Natural killer cell treated with Interleukin-12 subunit alpha and Interleukin-12 subunit beta and Interleukin-15 and Interleukin-18, amount 100 ng/mL, for 72 hours (primary cell): ENCODE results near the gene ARVCF. TPM values are rescaled to one million over a fixed set of nuclear protein-coding genes. Genes with fewer than 3 reads are reported as not detected.

Source experiments
- ATAC-seq, 2 donors: fragments of 150-1000 bp; cut with Tn5 transposase in 1 of 2; sonication (Bioruptor Pico), chemical (Tn5 transposase) in 1 of 2; 2 replicates each; pipeline ENCODE4 v1.10.0; 2021
- DNase-seq: peaks from one replicate; pipeline ENCODE4 v3.0.0; 2022; ENCODE audit warnings: low spot score
- H3K27ac Mint-ChIP-seq, 2 donors: 1 replicate in 1 of 2; 2 replicates in 1 of 2; pipeline ENCODE4 v1.8.0; 2022; ENCODE audit warnings: mixed read lengths in 2 of 2, mild to moderate bottlenecking in 1 of 2, moderate library complexity in 1 of 2
- H3K27me3 Mint-ChIP-seq, 2 donors: 1 replicate in 1 of 2; 2 replicates in 1 of 2; pipeline ENCODE4 v1.8.0; 2022; ENCODE audit warnings: mixed read lengths in 2 of 2
- H3K36me3 Mint-ChIP-seq: one replicate; pipeline ENCODE4 v1.8.0; 2022; ENCODE audit warnings: mixed read lengths
- H3K4me1 Mint-ChIP-seq, 2 donors: 1 replicate in 1 of 2; 2 replicates in 1 of 2; pipeline ENCODE4 v1.8.0; 2022; ENCODE audit warnings: low read depth in 2 of 2, mixed read lengths in 2 of 2, mild to moderate bottlenecking in 1 of 2
- H3K4me3 Mint-ChIP-seq: one replicate; pipeline ENCODE4 v1.8.0; 2022; ENCODE audit warnings: mixed read lengths
- H3K9me3 Mint-ChIP-seq: 2 replicates; pipeline ENCODE4 v1.8.0; 2022; ENCODE audit warnings: mixed read lengths
- total RNA-seq, 2 donors: library from RNA; stranded (reverse); gene quantifications; one replicate each; pipeline ENCODE4 v1.2.3, GENCODE V29; 2022

Gene ARVCF
- total RNA-seq, 2 donors from 2014 or later = 3.7 to 3.8 TPM

- peaks cover 13% of the 10 kb centered on the region for H3K36me3 Mint-ChIP-seq
- H3K27ac Mint-ChIP-seq = no peak overlapping the region
- no peak overlapping the region for H3K4me3 Mint-ChIP-seq
- DNase-seq (no peak), ATAC-seq (no peak)
- peaks cover 5% of the 10 kb centered on the region for H3K9me3 Mint-ChIP-seq
- H3K4me1 Mint-ChIP-seq = peaks cover 0 to 5% of the 10 kb centered on the region in 2 donors
- no peaks in the 10 kb centered on the region for H3K27me3 Mint-ChIP-seq
Measured at GRCh38 chr22:19998991-19999820, 17.4 kb downstream of the ARVCF start.

GRCh38 chr22:19998232-19998951, 18.2 kb downstream of the ARVCF start:
- Mint-ChIP-seq H3K9me3 (peaks cover 2% of the 10 kb centered on the region), H3K36me3 (peaks cover 10% of the 10 kb centered on the region), H3K4me1 (peaks cover 0 to 5% of the 10 kb centered on the region in 2 donors), H3K27me3 (no peaks in the 10 kb centered on the region), H3K27ac (no peak overlapping the region), H3K4me3 (no peak overlapping the region)
- no peak for ATAC-seq
- DNase-seq = no peak

- DNase-seq (no peak), ATAC-seq (no peak)
- Mint-ChIP-seq H3K27me3 (no peaks in the 10 kb centered on the region), H3K36me3 (peaks cover 3% of the 10 kb centered on the region), H3K27ac (no peak overlapping the region), H3K4me3 (no peak overlapping the region), H3K9me3 (no peaks in the 10 kb centered on the region), H3K4me1 (peaks cover 0 to 5% of the 10 kb centered on the region in 2 donors)
Measured at GRCh38 chr22:19997561-19998231, 18.9 kb downstream of the ARVCF start.

- H3K4me1 Mint-ChIP-seq = peaks cover 0 to 5% of the 10 kb centered on the region in 2 donors
- no peaks in the 10 kb centered on the region for H3K36me3 Mint-ChIP-seq
- no peaks in the 10 kb centered on the region for H3K27me3 Mint-ChIP-seq
- H3K27ac Mint-ChIP-seq = no peak overlapping the region
- DNase-seq (no peak), ATAC-seq (no peak)
- H3K9me3 Mint-ChIP-seq = no peaks in the 10 kb centered on the region
- H3K4me3 Mint-ChIP-seq = no peak overlapping the region
Measured at GRCh38 chr22:19996694-19997384, 19.8 kb downstream of the ARVCF start.

- no peaks in the 10 kb centered on the region for H3K27me3 Mint-ChIP-seq
- H3K9me3 Mint-ChIP-seq = no peaks in the 10 kb centered on the region
- no peak overlapping the region for H3K4me3 Mint-ChIP-seq
- H3K27ac Mint-ChIP-seq = no peak overlapping the region
- no peaks in the 10 kb centered on the region for H3K36me3 Mint-ChIP-seq
- H3K4me1 Mint-ChIP-seq = peaks cover 0 to 5% of the 10 kb centered on the region in 2 donors
- no peak for DNase-seq
- ATAC-seq = no peak
Measured at GRCh38 chr22:19995611-19996339, 20.8 kb downstream of the ARVCF start.

GRCh38 chr22:19994851-19995610, 21.6 kb downstream of the ARVCF start:
- Mint-ChIP-seq H3K27me3 (no peaks in the 10 kb centered on the region), H3K36me3 (no peaks in the 10 kb centered on the region), H3K4me3 (no peak overlapping the region), H3K9me3 (no peaks in the 10 kb centered on the region), H3K4me1 (peaks cover 0 to 5% of the 10 kb centered on the region in 2 donors), H3K27ac (no peak overlapping the region)
- ATAC-seq (no peak), DNase-seq (no peak)

- ATAC-seq = no peak
- H3K27me3 Mint-ChIP-seq = no peaks in the 10 kb centered on the region
- no peak for DNase-seq
- H3K4me3 Mint-ChIP-seq = no peak overlapping the region
- H3K27ac Mint-ChIP-seq = no peak overlapping the region
- peaks cover 0 to 5% of the 10 kb centered on the region in 2 donors for H3K4me1 Mint-ChIP-seq
- H3K9me3 Mint-ChIP-seq = no peaks in the 10 kb centered on the region
- no peaks in the 10 kb centered on the region for H3K36me3 Mint-ChIP-seq
Measured at GRCh38 chr22:19993926-19994325, 22.7 kb downstream of the ARVCF start.

- Mint-ChIP-seq H3K36me3 (no peaks in the 10 kb centered on the region), H3K9me3 (no peaks in the 10 kb centered on the region), H3K27me3 (no peaks in the 10 kb centered on the region), H3K27ac (no peak overlapping the region), H3K4me3 (no peak overlapping the region), H3K4me1 (peaks cover 0 to 5% of the 10 kb centered on the region in 2 donors)
- no peak for ATAC-seq
- no peak for DNase-seq
Measured at GRCh38 chr22:19992921-19993355, 23.7 kb downstream of the ARVCF start.

- H3K36me3 Mint-ChIP-seq = no peaks in the 10 kb centered on the region
- H3K4me1 Mint-ChIP-seq = peaks cover 0 to 5% of the 10 kb centered on the region in 2 donors
- ATAC-seq (no peak), DNase-seq (no peak)
- H3K4me3 Mint-ChIP-seq = no peak overlapping the region
- H3K9me3 Mint-ChIP-seq = no peaks in the 10 kb centered on the region
- no peak overlapping the region for H3K27ac Mint-ChIP-seq
- no peaks in the 10 kb centered on the region for H3K27me3 Mint-ChIP-seq
Measured at GRCh38 chr22:19992481-19992911, 24.1 kb downstream of the ARVCF start.

GRCh38 chr22:19991645-19992451, 24.8 kb downstream of the ARVCF start:
- Mint-ChIP-seq H3K9me3 (no peaks in the 10 kb centered on the region), H3K27me3 (no peaks in the 10 kb centered on the region), H3K36me3 (no peaks in the 10 kb centered on the region), H3K4me3 (no peak overlapping the region), H3K27ac (no peak overlapping the region), H3K4me1 (peaks cover 0 to 5% of the 10 kb centered on the region in 2 donors)
- no peak for DNase-seq
- ATAC-seq = no peak

GRCh38 chr22:19991395-19991644, 25.3 kb downstream of the ARVCF start:
- no peak for ATAC-seq
- no peak overlapping the region for H3K4me3 Mint-ChIP-seq
- H3K36me3 Mint-ChIP-seq = no peaks in the 10 kb centered on the region
- H3K27ac Mint-ChIP-seq = no peak overlapping the region
- H3K27me3 Mint-ChIP-seq = no peaks in the 10 kb centered on the region
- no peak for DNase-seq
- peaks cover 0 to 5% of the 10 kb centered on the region in 2 donors for H3K4me1 Mint-ChIP-seq
- no peaks in the 10 kb centered on the region for H3K9me3 Mint-ChIP-seq
